HepG2 (cell line): ENCODE results near the gene GRID1. TPM values are rescaled to one million over a fixed set of nuclear protein-coding genes. Genes with fewer than 3 reads are reported as not detected.

Source experiments
- ATF4 ChIP-seq, 2 experiments: fragments of 450-650 bp in 1 of 2; sonication (generic) in 1 of 2; formaldehyde crosslinking; IDR thresholded peaks; 2 replicates each; pipeline versions ENCODE4 v1.5.0 to v1.8.0; 2020 to 2022; ENCODE audit warnings: mild to moderate bottlenecking in 1 of 2, missing genetic modification reagents in 1 of 2
- BCL6 ChIP-seq: IDR thresholded peaks from 2 replicates; pipeline ENCODE4 v1.6.1; 2016; ENCODE audit warnings: missing genetic modification reagents, missing compliant biosample characterization
- CBX5 ChIP-seq: sonication (generic); formaldehyde crosslinking; IDR thresholded peaks from 2 replicates; pipeline ENCODE4 v1.4.0; 2020; ENCODE audit warnings: missing genetic modification reagents, borderline replicate concordance
- FOXC1 ChIP-seq: sonication (generic); formaldehyde crosslinking; IDR thresholded peaks from 2 replicates; pipeline ENCODE4 v1.8.0; 2022; ENCODE audit warnings: mild to moderate bottlenecking, missing genetic modification reagents, borderline replicate concordance
- FOXM1 ChIP-seq: sonication (generic); formaldehyde crosslinking; IDR thresholded peaks from 2 replicates; pipeline ENCODE4 v1.5.0; 2020; ENCODE audit warnings: missing genetic modification reagents
- HNRNPH1 ChIP-seq: fragments of 200-400 bp; formaldehyde crosslinking; optimal IDR thresholded peaks from 2 replicates; pipeline ENCODE3; 2017; ENCODE audit warnings: mild to moderate bottlenecking, low read depth, low read length
- MED1 ChIP-seq: sonication (generic); formaldehyde crosslinking; IDR thresholded peaks from 2 replicates; pipeline ENCODE4 v1.4.0; 2020; ENCODE audit warnings: missing genetic modification reagents
- PHF8 ChIP-seq: sonication (generic); formaldehyde crosslinking; IDR thresholded peaks from 2 replicates; pipeline ENCODE4 v1.5.0; 2020; ENCODE audit warnings: missing genetic modification reagents
- POLR2AphosphoS5 ChIP-seq: IDR thresholded peaks from 2 replicates; pipeline ENCODE4 v1.6.1; 2012; ENCODE audit warnings: low read depth, low read length
- TCF7 ChIP-seq: sonication (generic); IDR thresholded peaks from 2 replicates; pipeline ENCODE4 v1.6.1; 2016; ENCODE audit warnings: antibody characterized with exemption, low read depth
- THYN1 ChIP-seq: sonication (generic); formaldehyde crosslinking; IDR thresholded peaks from 2 replicates; pipeline ENCODE4 v1.8.1; 2023; ENCODE audit warnings: low read depth, mild to moderate bottlenecking, moderate library complexity, missing genetic modification reagents, borderline replicate concordance
- ZBTB33 ChIP-seq: sonication (generic); formaldehyde crosslinking; IDR thresholded peaks from 2 replicates; pipeline ENCODE4 v1.4.0; 2020; ENCODE audit warnings: missing genetic modification reagents
- ZNF10 ChIP-seq: sonication (generic); formaldehyde crosslinking; IDR thresholded peaks from 2 replicates; pipeline ENCODE4 v1.4.0; 2020; ENCODE audit warnings: mild to moderate bottlenecking, low read depth, missing genetic modification reagents, borderline replicate concordance
- ZNF205 ChIP-seq: IDR thresholded peaks from 2 replicates; pipeline ENCODE4 v1.6.1; 2018; ENCODE audit warnings: missing biosample characterization, missing genetic modification reagents
- ZNF235 ChIP-seq: sonication (generic); formaldehyde crosslinking; IDR thresholded peaks from 2 replicates; pipeline ENCODE4 v1.8.1; 2023; ENCODE audit warnings: mild to moderate bottlenecking, missing genetic modification reagents, borderline replicate concordance
- ZNF274 ChIP-seq: sonication (generic); formaldehyde crosslinking; IDR thresholded peaks from 2 replicates; pipeline ENCODE4 v1.5.1; 2020; ENCODE audit warnings: mild to moderate bottlenecking, missing genetic modification reagents
- ZNF331 ChIP-seq: sonication (generic); formaldehyde crosslinking; IDR thresholded peaks from 2 replicates; pipeline ENCODE4 v1.4.0; 2020; ENCODE audit warnings: missing genetic modification reagents
- ZNF335 ChIP-seq: sonication (generic); formaldehyde crosslinking; IDR thresholded peaks from 2 replicates; pipeline ENCODE4 v1.4.0; 2020; ENCODE audit warnings: missing genetic modification reagents
- ZNF567 ChIP-seq: sonication (generic); formaldehyde crosslinking; IDR thresholded peaks from 2 replicates; pipeline ENCODE4 v1.8.1; 2023; ENCODE audit warnings: mild to moderate bottlenecking, missing genetic modification reagents, borderline replicate concordance
- ZNF652 ChIP-seq: IDR thresholded peaks from 2 replicates; pipeline ENCODE4 v1.6.1; 2016; ENCODE audit warnings: low read depth, borderline replicate concordance
- ZNF704 ChIP-seq: sonication (generic); formaldehyde crosslinking; IDR thresholded peaks from 2 replicates; pipeline ENCODE4 v1.8.1; 2023; ENCODE audit warnings: mild to moderate bottlenecking, inconsistent platforms, moderate library complexity, missing genetic modification reagents, borderline replicate concordance
- polyA plus RNA-seq, 8 experiments: library from polyadenylated mRNA; depleted of rRNA in 3 of 8; stranded (reverse) in 7 of 8; unstranded in 1 of 8; fragments of >200 nt; fragmentation: Illumina TruSeq in 4 of 8; extraction: Trizol in 4 of 8; gene quantifications; 2 replicates each; pipeline versions ENCODE4 v1.2.1 to v1.2.3, GENCODE V29; 2011 to 2016; ENCODE audit warnings: low read depth in 4 of 8, missing spikeins in 1 of 8, mixed read lengths in 1 of 8; ENCODE audit not compliant: insufficient read depth in 1 of 8
- total RNA-seq, 5 experiments: library from RNA; depleted of rRNA; stranded (reverse); fragments of >200 nt; fragmentation: Illumina TruSeq; extraction: Trizol; gene quantifications; 2 replicates each; pipeline ENCODE4 v1.2.3, GENCODE V29; 2016; ENCODE audit warnings: low read depth in 1 of 5
- TF ChIP-seq, protein P1 (sequence below), 2 experiments: sonication (generic) in 1 of 2; formaldehyde crosslinking in 1 of 2; IDR thresholded peaks; 2 replicates each; pipeline versions ENCODE4 v1.4.0 to v1.6.1; 2016 to 2020; ENCODE audit warnings: borderline replicate concordance in 1 of 2, low read depth in 1 of 2, mild to moderate bottlenecking in 1 of 2, missing genetic modification reagents in 1 of 2

Gene GRID1
- total and polyA plus RNA-seq, 2 of the 13 experiments (the other 11 are each of a cell fraction or from before 2014, with no cell fraction given): 0.05 TPM; not detected in 1

- TF ChIP-seq BCL6 (peak; percentile 43; the same call in 1 of the 2 replicates), POLR2AphosphoS5 (no peak), ZNF274 (CRISPR knock-in tag) (no peak), ZNF652 (CRISPR knock-in tag) (no peak), HNRNPH1 (no peak), FOXM1 (CRISPR knock-in tag) (no peak), ZNF10 (CRISPR knock-in tag) (no peak), PHF8 (no peak), FOXC1 (peak; percentile 34; the same call in 1 of the 2 replicates), ZNF335 (CRISPR knock-in tag) (no peak), ZNF331 (no peak), THYN1 (no peak), ZNF235 (CRISPR knock-in tag) (no peak), CBX5 (peak; percentile 40; the same call in 1 of the 2 replicates), ZNF205 (CRISPR knock-in tag) (no peak), ZBTB33 (CRISPR knock-in tag) (no peak), ZNF704 (CRISPR knock-in tag) (no peak), ATF4 (CRISPR knock-in tag; IDR thresholded peaks at IDR 0.05) (0 out of 4 replicates have a peak, but pooled peaks of 1 of the 2 experiments have one; percentile 26), MED1 (peak; percentile 71; the same call in 1 of the 2 replicates), ZNF567 (CRISPR knock-in tag) (no peak), TCF7 (peak; percentile 4; the same call in 1 of the 2 replicates)
- TF ChIP-seq, protein P1, sequence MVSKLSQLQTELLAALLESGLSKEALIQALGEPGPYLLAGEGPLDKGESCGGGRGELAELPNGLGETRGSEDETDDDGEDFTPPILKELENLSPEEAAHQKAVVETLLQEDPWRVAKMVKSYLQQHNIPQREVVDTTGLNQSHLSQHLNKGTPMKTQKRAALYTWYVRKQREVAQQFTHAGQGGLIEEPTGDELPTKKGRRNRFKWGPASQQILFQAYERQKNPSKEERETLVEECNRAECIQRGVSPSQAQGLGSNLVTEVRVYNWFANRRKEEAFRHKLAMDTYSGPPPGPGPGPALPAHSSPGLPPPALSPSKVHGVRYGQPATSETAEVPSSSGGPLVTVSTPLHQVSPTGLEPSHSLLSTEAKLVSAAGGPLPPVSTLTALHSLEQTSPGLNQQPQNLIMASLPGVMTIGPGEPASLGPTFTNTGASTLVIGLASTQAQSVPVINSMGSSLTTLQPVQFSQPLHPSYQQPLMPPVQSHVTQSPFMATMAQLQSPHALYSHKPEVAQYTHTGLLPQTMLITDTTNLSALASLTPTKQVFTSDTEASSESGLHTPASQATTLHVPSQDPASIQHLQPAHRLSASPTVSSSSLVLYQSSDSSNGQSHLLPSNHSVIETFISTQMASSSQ (IDR thresholded peaks at IDR 0.05; ENCODE audit: low read depth): no peak
- TF ChIP-seq, protein P1 (CRISPR knock-in tag; IDR thresholded peaks at IDR 0.05; ENCODE audit: borderline replicate concordance): no peak; the same call in 1 of the 2 replicates
These were observed 44.0 kb upstream of the GRID1 start (continued) for GRCh38 chr10:86410542-86411124.
